ENCODE measurements around the gene DACT2. TPM values are rescaled to one million over a fixed set of nuclear protein-coding genes. Genes with fewer than 3 reads are reported as not detected.
A peak's percentile ranks its signal among the peaks of the same experiment; 100 is the strongest.

Gene DACT2
- total RNA-seq, 1 experiment from 2014 or later: not detected

DNA sequence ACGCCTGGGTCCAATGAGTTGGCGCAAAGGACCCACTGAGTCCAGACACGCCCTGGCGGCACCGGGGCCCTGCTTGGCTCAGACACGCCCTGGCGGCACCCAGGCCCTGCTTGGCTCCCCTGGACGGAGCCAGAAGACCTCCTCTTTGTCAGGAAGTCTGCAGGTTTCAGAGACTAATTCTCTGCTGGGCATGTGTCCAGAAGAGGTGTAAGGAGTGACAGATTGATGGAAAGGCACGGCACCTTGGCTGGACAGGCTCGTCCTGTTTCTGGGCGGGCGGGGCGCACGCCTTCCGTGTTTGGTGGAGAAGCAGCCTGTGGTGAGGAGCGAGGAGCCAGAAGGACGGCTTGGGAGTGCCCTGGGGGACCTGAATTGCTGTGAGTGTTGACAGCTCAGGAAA lies 23.1 kb upstream of the DACT2 start:
- intact Hi-C loops (cut with micrococcal nuclease): no loop called here
- no peaks in the 10 kb centered on the region for H3K27me3 ChIP-seq (ENCODE audit: insufficient read depth, low read length)
- ChIA-PET CTCF (no interaction called here), RAD21 (ENCODE audit: low non-redundant PET in 1 of 2, low total read pairs in 2 of 2, uncharacterized antibody in 2 of 2, unreplicated experiment in 2 of 2) (no interaction called here), POLR2A (no interaction called here)
- no peak overlapping the region for H3K27ac ChIP-seq (ENCODE audit: low read depth, low read length)
- BruUV-seq (replicated peaks): no TSS peak
- peaks cover 6 to 7% of the 10 kb centered on the region in 2 experiments; a peak in 2 of 4 replicates for H3K4me1 ChIP-seq (ENCODE audit: control insufficient read depth in 1 of 2, insufficient read depth in 2 of 2, low read length in 2 of 2)
- peak; percentile 52; the same call in 1 of the 2 replicates for ATAC-seq
- H3K9me2 ChIP-seq (ENCODE audit: insufficient read depth): no peaks in the 10 kb centered on the region
- H3K9ac ChIP-seq (ENCODE audit: low read length): no peak overlapping the region
- no peaks in the 10 kb centered on the region for H4K20me1 ChIP-seq (ENCODE audit: insufficient read depth)
- H3K4me3 ChIP-seq (replicated peaks in 1 of 2; ENCODE audit: low read depth in 1 of 2, low read length in 2 of 2): no peak overlapping the region
- H3K4me2 ChIP-seq (ENCODE audit: low read length): peak overlapping the region; percentile 17; the same call in 1 of the 2 replicates
- H2AFZ ChIP-seq (ENCODE audit: low read depth, low read length, poor library complexity, severe bottlenecking): no peak overlapping the region
- no peaks in the 10 kb centered on the region for H3K9me3 ChIP-seq (ENCODE audit: control insufficient read depth in 1 of 2, insufficient read depth in 1 of 2, low read depth in 1 of 2, low read length in 2 of 2)
- no peaks in the 10 kb centered on the region for H3K36me3 ChIP-seq (ENCODE audit: control insufficient read depth in 1 of 2, insufficient read depth in 2 of 2, low read length in 2 of 2)
- TF ChIP-seq, protein P1, sequence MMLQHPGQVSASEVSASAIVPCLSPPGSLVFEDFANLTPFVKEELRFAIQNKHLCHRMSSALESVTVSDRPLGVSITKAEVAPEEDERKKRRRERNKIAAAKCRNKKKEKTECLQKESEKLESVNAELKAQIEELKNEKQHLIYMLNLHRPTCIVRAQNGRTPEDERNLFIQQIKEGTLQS (IDR thresholded peaks at IDR 0.05): no peak
- TF ChIP-seq ZNF274 (IDR thresholded peaks at IDR 0.05; ENCODE audit: low read depth, low read length): no peak
- TF ChIP-seq, protein P2, sequence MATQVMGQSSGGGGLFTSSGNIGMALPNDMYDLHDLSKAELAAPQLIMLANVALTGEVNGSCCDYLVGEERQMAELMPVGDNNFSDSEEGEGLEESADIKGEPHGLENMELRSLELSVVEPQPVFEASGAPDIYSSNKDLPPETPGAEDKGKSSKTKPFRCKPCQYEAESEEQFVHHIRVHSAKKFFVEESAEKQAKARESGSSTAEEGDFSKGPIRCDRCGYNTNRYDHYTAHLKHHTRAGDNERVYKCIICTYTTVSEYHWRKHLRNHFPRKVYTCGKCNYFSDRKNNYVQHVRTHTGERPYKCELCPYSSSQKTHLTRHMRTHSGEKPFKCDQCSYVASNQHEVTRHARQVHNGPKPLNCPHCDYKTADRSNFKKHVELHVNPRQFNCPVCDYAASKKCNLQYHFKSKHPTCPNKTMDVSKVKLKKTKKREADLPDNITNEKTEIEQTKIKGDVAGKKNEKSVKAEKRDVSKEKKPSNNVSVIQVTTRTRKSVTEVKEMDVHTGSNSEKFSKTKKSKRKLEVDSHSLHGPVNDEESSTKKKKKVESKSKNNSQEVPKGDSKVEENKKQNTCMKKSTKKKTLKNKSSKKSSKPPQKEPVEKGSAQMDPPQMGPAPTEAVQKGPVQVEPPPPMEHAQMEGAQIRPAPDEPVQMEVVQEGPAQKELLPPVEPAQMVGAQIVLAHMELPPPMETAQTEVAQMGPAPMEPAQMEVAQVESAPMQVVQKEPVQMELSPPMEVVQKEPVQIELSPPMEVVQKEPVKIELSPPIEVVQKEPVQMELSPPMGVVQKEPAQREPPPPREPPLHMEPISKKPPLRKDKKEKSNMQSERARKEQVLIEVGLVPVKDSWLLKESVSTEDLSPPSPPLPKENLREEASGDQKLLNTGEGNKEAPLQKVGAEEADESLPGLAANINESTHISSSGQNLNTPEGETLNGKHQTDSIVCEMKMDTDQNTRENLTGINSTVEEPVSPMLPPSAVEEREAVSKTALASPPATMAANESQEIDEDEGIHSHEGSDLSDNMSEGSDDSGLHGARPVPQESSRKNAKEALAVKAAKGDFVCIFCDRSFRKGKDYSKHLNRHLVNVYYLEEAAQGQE (IDR thresholded peaks at IDR 0.05; ENCODE audit: low read depth): no peak
- 0 out of 2 replicates have a peak, but pooled peaks have one; percentile 26 for TF ChIP-seq SP1 (IDR thresholded peaks at IDR 0.05; ENCODE audit: low read depth)
- TF ChIP-seq EZH2 (IDR thresholded peaks at IDR 0.05): no peak
- DNase-seq (ENCODE audit: low read depth, low spot score): no peak
- H3K79me2 ChIP-seq (ENCODE audit: insufficient read depth, low read length): no peaks in the 10 kb centered on the region

All from HCT116 (cell line).